Osteoblast (primary cell): Measurements from ENCODE around the gene PCCB. TPM values are rescaled to one million over a fixed set of nuclear protein-coding genes. Genes with fewer than 3 reads are reported as not detected.

Experiments used
- DNase-seq: peaks from one replicate; pipeline ENCODE4 v3.0.0; 2011; ENCODE audit warnings: low spot score, mixed read lengths; ENCODE audit not compliant: insufficient read length; ENCODE audit errors: missing footprints
- H2AFZ ChIP-seq: 2 replicates; pipeline ENCODE4 v1.6.0; 2011; ENCODE audit warnings: mild to moderate bottlenecking, low read length
- H3K27ac ChIP-seq: 2 replicates; pipeline ENCODE4 v1.5.1; 2011; ENCODE audit warnings: mild to moderate bottlenecking, low read depth, low read length, moderate library complexity
- H3K27me3 ChIP-seq: 2 replicates; pipeline ENCODE4 v1.6.0; 2012; ENCODE audit warnings: mild to moderate bottlenecking, control low read depth, inconsistent platforms, low read length, moderate library complexity; ENCODE audit not compliant: insufficient read depth
- H3K36me3 ChIP-seq: 2 replicates; pipeline ENCODE4 v1.5.1; 2011; ENCODE audit warnings: mild to moderate bottlenecking, low read length, control low read depth, moderate library complexity; ENCODE audit not compliant: insufficient read depth
- H3K4me1 ChIP-seq: 2 replicates; pipeline ENCODE4 v1.5.1; 2011; ENCODE audit warnings: mild to moderate bottlenecking, low read length, control low read depth, moderate library complexity; ENCODE audit not compliant: insufficient read depth
- H3K4me2 ChIP-seq: 2 replicates; pipeline ENCODE4 v1.6.0; 2011; ENCODE audit warnings: mild to moderate bottlenecking, low read length; ENCODE audit not compliant: insufficient read depth
- H3K4me3 ChIP-seq: fragments of 200-600 bp; sonication (generic); 3 replicates; pipeline ENCODE4 v1.5.1; 2012; ENCODE audit warnings: mild to moderate bottlenecking, low read length, inconsistent platforms; ENCODE audit not compliant: insufficient read depth
- H3K79me2 ChIP-seq: 2 replicates; pipeline ENCODE4 v1.6.0; 2012; ENCODE audit warnings: mild to moderate bottlenecking, low read length, control low read depth, inconsistent platforms; ENCODE audit not compliant: insufficient read depth
- H3K9me3 ChIP-seq: 2 replicates; pipeline ENCODE4 v1.5.1; 2011; ENCODE audit warnings: low read depth, low read length, control low read depth
- H4K20me1 ChIP-seq: 2 replicates; pipeline ENCODE4 v1.6.0; 2012; ENCODE audit warnings: mild to moderate bottlenecking, low read length, control low read depth; ENCODE audit not compliant: insufficient read depth
- CTCF ChIP-seq: IDR thresholded peaks from 2 replicates; pipeline ENCODE4 v1.5.1; 2011; ENCODE audit warnings: mild to moderate bottlenecking, low read depth, low read length, moderate library complexity; ENCODE audit errors: extremely low read depth
- total RNA-seq: library from RNA; depleted of rRNA; stranded (reverse); fragments of >200 nt; gene quantifications from 2 replicates; pipeline ENCODE4 v1.2.3, GENCODE V29; 2012

Gene PCCB
- total RNA-seq, 1 donor: 53.9 TPM

- DNase-seq: no peak
- H2AFZ ChIP-seq: no peak overlapping the region
- H3K79me2 ChIP-seq: peaks cover 17% of the 10 kb centered on the region
Observed at GRCh38 chr3:136247855-136248590, 2.1 kb upstream of the PCCB start.

GRCh38 chr3:136249091-136249490 is 1.0 kb upstream of the PCCB start:
- H4K20me1 ChIP-seq: no peaks in the 10 kb centered on the region
- H3K4me3 ChIP-seq: no peak overlapping the region
- peaks cover 10% of the 10 kb centered on the region for H3K4me1 ChIP-seq
- TF ChIP-seq CTCF: no peak
- H3K27me3 ChIP-seq: no peaks in the 10 kb centered on the region
- no peaks in the 10 kb centered on the region for H3K36me3 ChIP-seq
- H3K4me2 ChIP-seq: no peak overlapping the region
- H3K27ac ChIP-seq: no peak overlapping the region
- DNase-seq: no peak
- H2AFZ ChIP-seq: no peak overlapping the region
- no peaks in the 10 kb centered on the region for H3K9me3 ChIP-seq
- H3K79me2 ChIP-seq: peaks cover 23% of the 10 kb centered on the region

More at GRCh38 chr3:136247855-136248590, 2.1 kb upstream of the PCCB start:
- Histone ChIP-seq H3K27ac (no peak overlapping the region), H3K4me1 (peaks cover 10% of the 10 kb centered on the region), H3K4me3 (no peak overlapping the region), H4K20me1 (no peaks in the 10 kb centered on the region), H3K36me3 (no peaks in the 10 kb centered on the region), H3K27me3 (no peaks in the 10 kb centered on the region), H3K9me3 (no peaks in the 10 kb centered on the region), H3K4me2 (no peak overlapping the region)
- no peak for TF ChIP-seq CTCF

- Histone ChIP-seq H4K20me1 (no peaks in the 10 kb centered on the region), H3K27ac (no peak overlapping the region), H3K4me1 (peaks cover 10% of the 10 kb centered on the region), H3K79me2 (peaks cover 23% of the 10 kb centered on the region), H2AFZ (peak overlapping the region; percentile 91), H3K27me3 (no peaks in the 10 kb centered on the region), H3K9me3 (no peaks in the 10 kb centered on the region), H3K4me2 (peak overlapping the region; percentile 89), H3K36me3 (no peaks in the 10 kb centered on the region), H3K4me3 (peak overlapping the region; percentile 82)
- TF ChIP-seq CTCF: no peak
- no peak for DNase-seq
Observed at GRCh38 chr3:136249593-136249992, 547 bp upstream of the PCCB start.

GRCh38 chr3:136250903-136251460 is 842 bp downstream of the PCCB start:
- Histone ChIP-seq H3K36me3 (peaks cover 1% of the 10 kb centered on the region), H3K4me1 (peaks cover 10% of the 10 kb centered on the region), H3K79me2 (peaks cover 30% of the 10 kb centered on the region), H3K9me3 (no peaks in the 10 kb centered on the region), H4K20me1 (no peaks in the 10 kb centered on the region), H3K4me3 (peak overlapping the region; percentile 82), H3K4me2 (peak overlapping the region; percentile 89), H3K27me3 (no peaks in the 10 kb centered on the region), H3K27ac (peak overlapping the region; percentile 72), H2AFZ (peak overlapping the region; percentile 91)
- peak; percentile 22 for TF ChIP-seq CTCF
- peak; percentile 68 for DNase-seq
